Vagina (tissue), 2 donors: ENCODE measurements around the gene CNTD1.

Source experiments
- CTCF ChIP-seq, 3 experiments: fragments of 450-650 bp in 2 of 3; fragments of 200-600 bp in 1 of 3; sonication (generic) in 1 of 3; IDR thresholded peaks; one replicate each; pipeline ENCODE4 v1.5.1; 2017 to 2019; ENCODE audit warnings: antibody characterized with exemption in 3 of 3, mild to moderate bottlenecking in 2 of 3, moderate library complexity in 2 of 3
- POLR2A ChIP-seq, 2 donors: fragments of 450-650 bp; IDR thresholded peaks; one replicate each; pipeline ENCODE4 v1.6.1; 2017; ENCODE audit warnings: antibody characterized with exemption in 2 of 2, mild to moderate bottlenecking in 2 of 2, moderate library complexity in 2 of 2

DNA sequence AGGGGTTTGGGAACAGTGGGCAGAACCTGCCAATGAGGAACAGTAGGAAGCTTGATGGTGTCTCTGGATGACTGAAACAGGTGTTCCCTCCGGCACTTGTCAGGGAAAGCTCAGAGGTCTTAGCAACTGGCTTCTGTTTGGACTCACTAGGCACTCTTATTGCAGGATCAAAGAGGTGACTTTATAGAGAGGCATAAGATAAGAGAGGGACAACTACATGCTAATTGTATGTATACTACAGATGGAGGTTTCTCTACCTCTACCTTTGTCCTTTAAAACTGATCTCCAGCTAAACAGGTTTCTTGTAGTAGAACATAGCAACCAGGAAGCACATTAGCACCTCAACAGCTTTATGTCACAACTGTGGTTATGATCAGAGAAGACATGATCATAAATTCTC, 7.6 kb downstream of the CNTD1 start:
- TF ChIP-seq CTCF (IDR thresholded peaks at IDR 0.05) (no peak), POLR2A (IDR thresholded peaks at IDR 0.05) (no peak)
